Natural killer cell treated with Interleukin-12 subunit alpha and Interleukin-12 subunit beta and Interleukin-15 and Interleukin-18, amount 100 ng/mL, for 72 hours (primary cell): ENCODE results near the gene HSD17B3. TPM values are rescaled to one million over a fixed set of nuclear protein-coding genes. Genes with fewer than 3 reads are reported as not detected.

ENCODE experiments used
- ATAC-seq, 2 donors: fragments of 150-1000 bp; cut with Tn5 transposase in 1 of 2; sonication (Bioruptor Pico), chemical (Tn5 transposase) in 1 of 2; 2 replicates each; pipeline ENCODE4 v1.10.0; 2021
- DNase-seq: peaks from one replicate; pipeline ENCODE4 v3.0.0; 2022; ENCODE audit warnings: low spot score
- H3K27ac Mint-ChIP-seq, 2 donors: 1 replicate in 1 of 2; 2 replicates in 1 of 2; pipeline ENCODE4 v1.8.0; 2022; ENCODE audit warnings: mixed read lengths in 2 of 2, mild to moderate bottlenecking in 1 of 2, moderate library complexity in 1 of 2
- H3K27me3 Mint-ChIP-seq, 2 donors: 1 replicate in 1 of 2; 2 replicates in 1 of 2; pipeline ENCODE4 v1.8.0; 2022; ENCODE audit warnings: mixed read lengths in 2 of 2
- H3K36me3 Mint-ChIP-seq: one replicate; pipeline ENCODE4 v1.8.0; 2022; ENCODE audit warnings: mixed read lengths
- H3K4me1 Mint-ChIP-seq, 2 donors: 1 replicate in 1 of 2; 2 replicates in 1 of 2; pipeline ENCODE4 v1.8.0; 2022; ENCODE audit warnings: low read depth in 2 of 2, mixed read lengths in 2 of 2, mild to moderate bottlenecking in 1 of 2
- H3K4me3 Mint-ChIP-seq: one replicate; pipeline ENCODE4 v1.8.0; 2022; ENCODE audit warnings: mixed read lengths
- H3K9me3 Mint-ChIP-seq: 2 replicates; pipeline ENCODE4 v1.8.0; 2022; ENCODE audit warnings: mixed read lengths
- total RNA-seq, 2 donors: library from RNA; stranded (reverse); gene quantifications; one replicate each; pipeline ENCODE4 v1.2.3, GENCODE V29; 2022

The HSD17B3 gene
- total RNA-seq = not detected

DNA sequence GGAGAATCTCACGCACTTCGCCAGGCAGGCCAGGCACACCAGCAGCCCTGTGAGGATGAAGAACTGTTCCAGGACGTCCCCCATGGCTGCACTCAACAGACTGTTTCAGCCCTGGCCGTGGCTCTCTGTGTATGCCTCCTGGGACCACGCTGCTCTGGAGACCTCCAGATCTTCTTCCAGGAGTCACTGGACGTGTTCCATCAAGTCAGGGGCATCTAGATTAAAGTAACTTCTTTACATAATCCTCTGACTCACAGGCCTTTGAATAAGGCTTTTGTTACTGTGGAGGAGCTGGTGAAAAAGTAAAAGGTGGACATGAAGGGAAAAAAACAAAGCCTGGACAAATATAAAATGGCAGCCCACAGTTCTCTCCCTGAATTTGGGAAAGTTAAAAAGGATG lies at the start of gene HSD17B3:
HSD17B3 (minus strand) TSS at position 156 of the 400 bp plus-strand sequence; CDS start at position 84, 72 bp downstream.
- DNase-seq (no peak), ATAC-seq (no peak)
- H3K9me3 Mint-ChIP-seq = no peaks in the 10 kb centered on the region
- no peak within 1 kb of the TSS for H3K4me3 Mint-ChIP-seq
- peaks cover 5 to 12% of the 10 kb centered on the region in 2 donors for H3K27me3 Mint-ChIP-seq
- no peaks in the 10 kb centered on the region for H3K4me1 Mint-ChIP-seq
- H3K27ac Mint-ChIP-seq = no peak within 1 kb of the TSS
- H3K36me3 Mint-ChIP-seq = no peaks in the 10 kb centered on the region

DNA sequence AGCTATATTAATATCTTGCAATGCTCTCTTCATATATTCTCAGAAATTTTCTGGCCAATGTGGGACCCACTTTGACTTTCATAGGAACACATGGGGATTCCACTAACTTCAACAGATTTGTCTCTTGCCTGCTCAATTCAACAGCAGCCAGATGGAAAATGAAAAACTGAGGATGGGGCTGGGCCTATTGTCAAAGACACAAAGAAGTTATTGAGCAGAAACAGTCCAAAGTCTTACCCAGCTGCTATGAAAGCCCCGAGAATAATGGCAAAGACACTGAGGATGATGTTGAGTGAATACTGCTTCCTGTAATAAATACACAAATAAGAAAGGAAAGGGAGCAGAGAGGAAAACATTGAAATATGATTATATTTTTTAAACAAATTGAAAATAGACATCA lies 48.9 kb upstream of the HSD17B3 start:
- Mint-ChIP-seq H3K4me3 (no peak overlapping the region), H3K36me3 (no peaks in the 10 kb centered on the region), H3K4me1 (no peaks in the 10 kb centered on the region), H3K27ac (no peak overlapping the region), H3K27me3 (no peaks in the 10 kb centered on the region), H3K9me3 (no peaks in the 10 kb centered on the region)
- ATAC-seq = no peak
- DNase-seq = no peak

DNA sequence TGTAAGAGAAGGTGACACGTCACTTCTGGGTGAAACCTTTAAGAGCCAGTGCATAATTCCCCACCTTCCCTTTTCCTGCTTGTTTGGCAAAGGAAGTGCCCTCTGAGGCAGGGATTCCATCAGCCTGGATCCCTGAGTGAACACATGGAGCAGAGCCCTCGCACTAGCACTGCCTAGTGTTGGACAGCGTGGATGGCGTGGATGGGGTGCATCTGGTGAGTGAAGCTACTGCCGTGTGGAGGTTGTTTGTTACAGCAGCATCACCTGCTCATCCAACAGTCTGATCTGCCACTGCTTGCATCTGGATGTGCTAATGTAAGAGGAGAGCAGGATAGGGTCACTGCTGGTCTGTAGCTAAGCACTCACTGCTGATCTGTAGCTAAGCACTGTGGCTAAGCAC lies 46.3 kb upstream of the HSD17B3 start:
- Mint-ChIP-seq H3K27me3 (no peaks in the 10 kb centered on the region), H3K36me3 (no peaks in the 10 kb centered on the region), H3K4me1 (no peaks in the 10 kb centered on the region), H3K4me3 (no peak overlapping the region), H3K9me3 (no peaks in the 10 kb centered on the region), H3K27ac (no peak overlapping the region)
- ATAC-seq = no peak
- no peak for DNase-seq

DNA sequence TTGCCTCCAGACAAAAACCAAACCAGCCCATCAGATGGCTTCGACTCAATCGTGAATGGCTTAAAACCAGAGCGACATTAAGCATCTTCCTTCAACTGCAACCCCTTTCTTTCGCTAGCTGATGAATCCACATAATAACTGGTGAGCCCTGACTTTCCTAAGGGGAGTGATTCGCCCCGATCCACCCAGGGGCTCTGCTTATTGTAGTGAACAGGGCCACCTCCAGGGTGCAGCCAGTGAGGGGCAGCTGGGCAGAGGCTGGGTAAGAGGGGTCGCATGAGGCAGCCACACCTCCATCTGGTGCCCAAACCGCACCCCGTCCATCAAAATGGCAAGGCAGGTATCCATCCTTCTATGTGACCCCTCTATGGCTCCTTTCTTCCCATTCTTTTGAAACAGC lies 43.6 kb upstream of the HSD17B3 start:
- Mint-ChIP-seq H3K27ac (no peak overlapping the region), H3K4me3 (no peak overlapping the region), H3K9me3 (no peaks in the 10 kb centered on the region), H3K4me1 (no peaks in the 10 kb centered on the region), H3K27me3 (no peaks in the 10 kb centered on the region), H3K36me3 (no peaks in the 10 kb centered on the region)
- DNase-seq = no peak
- peak in 1 of 2 donors; percentile 32 for ATAC-seq

DNA sequence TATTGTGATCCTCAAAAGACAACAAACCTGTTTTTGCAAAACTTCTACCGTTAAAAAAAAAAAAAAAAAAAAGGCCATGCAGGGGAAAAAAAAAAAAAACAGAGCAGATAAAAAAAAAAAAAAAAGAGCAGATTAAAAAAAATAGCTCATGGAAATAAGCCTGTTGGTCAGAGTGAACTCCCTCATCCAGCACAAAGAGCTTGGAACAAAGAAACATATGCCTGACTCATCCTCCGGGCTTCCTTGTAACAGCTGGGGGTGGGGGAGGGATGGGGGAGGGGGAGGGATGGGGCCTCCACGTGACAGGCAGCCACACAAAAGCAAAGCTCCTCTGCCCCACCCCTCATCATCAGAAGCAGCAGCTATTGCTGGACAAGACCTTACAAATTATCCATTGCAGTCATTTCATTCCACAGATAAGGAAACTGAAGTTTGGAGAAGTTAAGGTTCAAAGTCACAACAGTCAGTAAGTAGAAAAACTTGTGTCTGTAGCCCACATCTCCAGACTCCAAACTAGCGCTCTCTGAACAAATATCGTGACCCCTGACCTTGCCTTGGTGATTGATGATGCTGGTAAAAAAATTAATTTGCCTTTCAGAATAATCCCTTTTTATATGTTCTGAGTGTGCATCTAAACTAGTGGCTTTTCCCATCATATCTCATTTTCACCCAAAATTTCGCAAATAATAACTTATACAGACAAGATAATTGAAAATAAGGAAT lies 42.6 kb upstream of the HSD17B3 start:
- H3K27me3 Mint-ChIP-seq = no peaks in the 10 kb centered on the region
- H3K36me3 Mint-ChIP-seq = no peaks in the 10 kb centered on the region
- no peak for ATAC-seq
- DNase-seq = no peak
- H3K4me3 Mint-ChIP-seq = no peak overlapping the region
- H3K9me3 Mint-ChIP-seq = no peaks in the 10 kb centered on the region
- no peak overlapping the region for H3K27ac Mint-ChIP-seq
- no peaks in the 10 kb centered on the region for H3K4me1 Mint-ChIP-seq

DNA sequence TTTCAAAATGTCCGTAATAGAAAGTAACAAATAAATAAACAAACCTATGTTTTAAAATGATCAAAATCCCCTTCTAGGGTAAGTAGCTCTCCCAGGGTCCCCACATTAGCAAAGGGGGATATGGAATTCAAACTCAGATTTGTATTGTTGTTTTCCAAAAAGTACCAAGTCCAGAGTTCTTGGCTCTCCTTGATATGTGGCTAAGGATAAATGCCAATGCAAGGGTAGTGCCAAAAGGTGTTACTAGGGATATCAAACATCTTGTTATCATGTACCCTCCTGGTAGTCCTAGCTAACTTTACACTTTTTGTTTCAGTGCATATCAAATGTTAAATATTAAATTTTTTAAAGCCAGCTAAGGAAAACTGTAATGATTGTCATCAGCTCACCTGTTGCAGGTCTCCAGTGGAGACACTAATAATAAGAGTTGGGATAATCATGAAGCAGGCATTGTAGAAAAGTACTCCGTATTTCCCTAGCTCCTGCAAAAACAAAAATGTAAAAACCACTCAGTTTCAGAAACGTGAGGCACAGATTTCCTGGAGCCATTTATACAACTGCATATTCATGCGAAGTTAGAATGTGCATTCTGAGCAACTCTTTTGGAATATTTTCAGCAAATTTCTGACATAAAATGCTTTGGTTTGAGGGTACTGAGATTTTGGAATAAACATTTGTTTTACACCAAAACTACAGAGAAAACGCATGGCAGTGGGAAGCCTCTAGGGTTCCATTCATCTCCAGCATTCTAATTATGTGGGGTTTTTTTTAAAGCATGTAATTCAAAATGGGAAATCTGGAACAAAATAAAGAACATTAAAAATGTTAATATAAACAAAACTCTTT lies 41.8 kb upstream of the HSD17B3 start:
- DNase-seq = no peak
- H3K4me3 Mint-ChIP-seq = no peak overlapping the region
- no peaks in the 10 kb centered on the region for H3K9me3 Mint-ChIP-seq
- no peaks in the 10 kb centered on the region for H3K27me3 Mint-ChIP-seq
- H3K36me3 Mint-ChIP-seq = no peaks in the 10 kb centered on the region
- ATAC-seq = no peak
- H3K27ac Mint-ChIP-seq = no peak overlapping the region
- H3K4me1 Mint-ChIP-seq = no peaks in the 10 kb centered on the region

DNA sequence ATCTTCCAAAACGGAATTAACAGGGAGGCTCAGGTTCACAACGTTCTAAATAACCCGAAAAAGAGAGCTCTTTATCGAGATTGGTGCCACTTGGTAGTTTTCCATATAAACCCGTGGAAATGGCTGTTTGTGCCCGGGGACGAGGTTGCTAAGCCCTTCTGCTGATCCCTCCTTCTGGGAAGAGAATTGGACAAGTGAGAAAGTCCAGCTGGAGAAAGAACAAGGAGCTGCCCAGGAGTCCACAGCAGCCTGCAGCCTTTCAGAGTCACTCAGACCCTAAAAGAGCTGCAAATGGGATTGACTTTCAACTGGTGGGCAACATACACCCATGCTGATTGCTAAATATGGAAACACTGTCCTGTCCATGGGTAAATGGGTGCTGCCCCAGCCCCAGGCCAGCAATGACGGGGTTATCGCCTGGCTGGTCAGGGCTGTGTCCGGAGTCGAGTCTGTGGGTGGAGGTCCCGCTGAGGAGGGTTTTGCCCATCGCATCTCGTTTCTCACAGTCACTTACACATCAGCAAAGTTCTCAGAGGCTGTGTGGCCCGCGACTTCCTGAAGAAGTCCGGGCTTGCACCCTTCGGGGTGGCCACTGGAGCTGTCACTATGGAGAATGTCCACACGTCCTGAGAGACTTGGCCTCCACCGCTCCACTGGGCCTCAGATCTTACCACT lies 40.7 kb upstream of the HSD17B3 start:
- H3K27ac Mint-ChIP-seq = no peak overlapping the region
- ATAC-seq = no peak

DNA sequence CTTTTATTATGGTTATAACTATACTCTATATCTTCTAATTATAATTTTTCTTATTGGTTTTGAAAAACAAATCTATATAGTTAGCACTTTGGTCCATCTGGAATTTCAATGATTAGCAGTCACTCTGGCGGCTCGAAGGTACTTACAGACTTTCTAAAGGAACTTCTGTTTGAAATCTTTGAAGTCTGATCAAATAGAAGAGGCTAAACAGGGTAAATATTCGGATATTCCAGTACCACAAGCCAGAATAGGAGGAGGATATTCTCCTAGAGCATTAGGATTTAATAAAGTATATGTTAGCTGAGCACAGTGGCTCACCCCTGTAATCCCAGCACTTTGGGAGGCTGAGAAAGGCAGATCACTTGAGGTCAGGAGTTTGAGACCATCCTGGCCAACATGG lies 38.7 kb upstream of the HSD17B3 start:
- Mint-ChIP-seq H3K9me3 (no peaks in the 10 kb centered on the region), H3K27me3 (no peaks in the 10 kb centered on the region), H3K27ac (no peak overlapping the region), H3K36me3 (no peaks in the 10 kb centered on the region), H3K4me1 (no peaks in the 10 kb centered on the region), H3K4me3 (no peak overlapping the region)
- ATAC-seq = no peak
- no peak for DNase-seq

More for the DNA sequence above, 40.7 kb upstream of the HSD17B3 start:
- no peak overlapping the region for H3K4me3 Mint-ChIP-seq
- H3K9me3 Mint-ChIP-seq = no peaks in the 10 kb centered on the region
- H3K36me3 Mint-ChIP-seq = no peaks in the 10 kb centered on the region
- no peak for DNase-seq
- no peaks in the 10 kb centered on the region for H3K27me3 Mint-ChIP-seq
- no peaks in the 10 kb centered on the region for H3K4me1 Mint-ChIP-seq

DNA sequence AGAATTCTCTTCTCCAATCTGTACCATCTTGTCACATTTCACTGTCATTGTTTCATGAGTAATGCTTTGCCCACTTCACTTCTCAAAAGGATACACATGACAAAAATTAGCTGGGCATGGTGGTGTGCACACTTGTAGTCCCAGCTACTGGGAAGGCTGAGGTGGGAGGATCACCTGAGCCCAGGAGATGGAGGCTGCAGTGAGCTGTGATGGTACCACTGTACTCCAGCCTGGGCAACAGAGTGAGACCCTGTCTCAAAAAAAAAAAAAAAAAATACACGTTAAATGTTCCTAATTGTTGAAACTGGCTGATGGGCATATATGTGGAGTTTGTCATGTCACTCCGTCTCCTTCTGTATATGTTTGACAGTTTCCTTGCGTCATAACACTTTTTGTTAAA lies 36.3 kb upstream of the HSD17B3 start:
- ATAC-seq (no peak), DNase-seq (no peak)
- Mint-ChIP-seq H3K36me3 (no peaks in the 10 kb centered on the region), H3K27ac (no peak overlapping the region), H3K4me3 (no peak overlapping the region), H3K4me1 (no peaks in the 10 kb centered on the region), H3K9me3 (no peaks in the 10 kb centered on the region), H3K27me3 (no peaks in the 10 kb centered on the region)

DNA sequence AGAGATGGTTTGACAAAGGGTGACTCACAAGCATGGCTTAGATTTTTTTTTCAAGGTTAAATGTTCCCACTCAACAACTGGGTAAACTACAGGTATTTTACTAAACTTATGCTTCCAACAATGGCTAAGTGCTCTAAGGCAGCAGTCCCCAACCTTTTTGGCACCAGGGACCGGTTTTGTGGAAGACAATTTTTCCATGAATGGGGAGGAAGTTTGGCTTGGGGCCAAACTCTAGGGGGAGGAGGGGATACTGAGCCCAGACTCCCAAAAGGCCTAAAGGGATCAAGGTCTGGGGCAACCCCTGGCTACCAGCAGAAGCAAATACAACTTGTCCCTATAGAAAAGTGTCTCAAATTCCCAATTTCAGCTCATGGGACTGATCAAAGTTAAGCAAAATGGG lies 32.0 kb upstream of the HSD17B3 start:
- no peaks in the 10 kb centered on the region for H3K9me3 Mint-ChIP-seq
- H3K4me1 Mint-ChIP-seq = no peaks in the 10 kb centered on the region
- no peaks in the 10 kb centered on the region for H3K27me3 Mint-ChIP-seq
- no peak overlapping the region for H3K27ac Mint-ChIP-seq
- ATAC-seq = no peak
- no peak overlapping the region for H3K4me3 Mint-ChIP-seq
- DNase-seq = no peak
- H3K36me3 Mint-ChIP-seq = no peaks in the 10 kb centered on the region

DNA sequence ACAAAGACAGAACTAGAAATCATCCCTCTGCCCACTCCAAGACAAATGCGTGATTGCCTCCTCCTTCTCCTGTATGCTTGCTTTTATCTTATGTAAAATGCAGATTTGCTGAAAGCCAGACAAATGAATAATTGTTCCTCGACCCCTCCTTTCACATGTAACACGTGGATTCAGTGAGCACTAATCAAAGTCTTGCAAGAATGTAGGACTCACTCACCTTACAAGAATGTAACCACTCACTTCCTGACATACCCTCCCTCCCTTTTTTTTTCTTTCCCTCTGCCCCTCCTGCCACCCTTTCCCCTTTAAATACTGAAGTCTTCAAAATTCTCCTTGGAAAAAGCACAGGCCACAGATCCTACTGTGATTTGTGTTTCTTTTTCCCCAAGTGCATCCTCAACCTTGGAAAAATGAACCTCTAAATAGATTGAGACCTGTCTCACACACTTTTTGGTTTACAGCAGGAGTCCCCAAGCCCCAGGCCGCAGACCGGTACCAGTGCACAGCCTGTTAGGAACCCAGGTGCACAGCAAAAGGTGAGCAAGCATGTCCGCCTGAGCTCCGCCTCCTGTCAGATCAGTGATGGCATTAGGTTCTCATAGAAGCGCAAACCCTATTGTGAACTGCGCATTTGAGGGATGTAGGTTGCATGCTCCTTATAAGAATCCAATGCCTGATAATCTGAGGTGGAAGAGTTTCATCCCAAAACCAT lies 29.4 kb upstream of the HSD17B3 start:
- no peaks in the 10 kb centered on the region for H3K27me3 Mint-ChIP-seq
- no peak overlapping the region for H3K27ac Mint-ChIP-seq

DNA sequence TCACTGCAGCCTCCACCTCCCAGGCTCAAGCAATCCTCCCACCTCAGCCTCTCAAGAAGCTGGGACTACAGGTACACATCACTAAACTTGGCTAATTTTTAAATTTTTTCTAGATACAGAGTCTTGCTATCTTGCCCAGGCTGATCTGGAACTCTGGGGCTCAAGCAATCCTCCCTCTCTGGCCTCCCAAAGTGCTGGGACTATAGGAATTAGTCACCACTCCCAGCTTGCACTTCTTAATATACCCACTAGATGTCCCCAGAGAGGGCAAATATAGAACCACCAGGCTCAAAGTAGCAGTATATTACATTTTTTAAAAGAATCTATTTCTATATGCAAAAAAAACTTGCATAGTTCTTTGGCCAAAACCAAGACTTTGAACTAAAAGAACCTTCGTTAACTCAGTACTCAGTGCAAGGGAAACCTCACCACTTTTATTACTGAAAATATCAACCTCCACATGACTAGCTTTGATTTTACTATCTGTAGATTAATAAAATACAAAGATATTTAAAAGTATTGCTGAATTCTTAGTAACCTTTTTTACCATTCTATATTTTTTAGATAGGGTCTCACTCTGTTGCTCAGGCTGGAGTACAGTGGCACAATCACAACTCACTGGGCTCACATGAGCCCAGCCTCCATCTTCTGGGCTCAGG lies 25.8 kb upstream of the HSD17B3 start:
- Mint-ChIP-seq H3K9me3 (no peaks in the 10 kb centered on the region), H3K4me3 (no peak overlapping the region), H3K4me1 (no peaks in the 10 kb centered on the region), H3K27ac (no peak overlapping the region), H3K36me3 (no peaks in the 10 kb centered on the region), H3K27me3 (no peaks in the 10 kb centered on the region)
- DNase-seq = peak; percentile 69
- ATAC-seq = peak; percentile 75 to 77

More for the DNA sequence above, 29.4 kb upstream of the HSD17B3 start:
- Mint-ChIP-seq H3K4me1 (no peaks in the 10 kb centered on the region), H3K4me3 (no peak overlapping the region), H3K9me3 (no peaks in the 10 kb centered on the region), H3K36me3 (no peaks in the 10 kb centered on the region)
- ATAC-seq = no peak
- DNase-seq = no peak

DNA sequence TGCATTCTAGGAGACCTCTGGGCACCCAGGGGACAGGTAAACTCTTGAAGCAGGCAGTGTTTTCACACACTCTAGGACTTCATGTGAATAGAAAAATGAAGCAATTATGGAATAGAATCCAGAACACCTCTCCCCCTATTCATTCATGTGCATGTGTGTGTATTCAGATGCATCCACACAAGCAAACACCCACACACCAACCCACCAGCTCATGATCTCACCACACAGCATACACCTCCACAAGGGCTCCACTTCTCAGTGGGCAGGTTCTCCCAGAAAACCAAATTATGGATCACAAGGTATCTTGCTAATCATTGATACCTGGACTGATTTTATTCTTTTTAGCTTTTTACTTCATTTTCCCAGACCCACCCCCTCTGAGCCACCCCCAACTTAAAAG lies 21.2 kb upstream of the HSD17B3 start:
- Mint-ChIP-seq H3K4me1 (no peaks in the 10 kb centered on the region), H3K9me3 (no peaks in the 10 kb centered on the region), H3K27ac (no peak overlapping the region), H3K27me3 (no peaks in the 10 kb centered on the region), H3K36me3 (no peaks in the 10 kb centered on the region), H3K4me3 (no peak overlapping the region)
- ATAC-seq (no peak), DNase-seq (no peak)
